Measurements from ENCODE around the gene USF2. TPM values are rescaled to one million over a fixed set of nuclear protein-coding genes. Genes with fewer than 3 reads are reported as not detected.

USF2 gene
- total RNA-seq, 1 donor from 2014 or later = 137 TPM

DNA sequence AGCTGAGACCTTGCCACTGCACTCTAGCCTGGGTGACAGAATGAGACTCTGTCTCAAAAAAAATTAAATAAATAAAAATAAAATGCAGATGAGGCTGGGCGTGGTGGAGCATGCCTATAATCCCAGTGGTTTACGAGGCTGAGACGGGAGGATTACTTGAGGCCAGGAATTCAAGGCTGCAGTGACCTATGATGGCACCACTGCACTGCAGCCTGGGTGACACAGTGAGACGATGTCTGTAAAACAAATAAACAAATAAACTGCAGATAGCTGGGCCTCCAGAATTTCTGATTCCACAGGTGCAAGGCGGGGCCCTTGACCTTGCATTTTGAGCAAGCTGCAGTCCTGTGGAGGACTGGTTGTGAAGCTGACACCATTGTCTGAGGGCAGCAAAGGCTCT is 20.1 kb downstream of the USF2 start:
- TF ChIP-seq, protein P1, sequence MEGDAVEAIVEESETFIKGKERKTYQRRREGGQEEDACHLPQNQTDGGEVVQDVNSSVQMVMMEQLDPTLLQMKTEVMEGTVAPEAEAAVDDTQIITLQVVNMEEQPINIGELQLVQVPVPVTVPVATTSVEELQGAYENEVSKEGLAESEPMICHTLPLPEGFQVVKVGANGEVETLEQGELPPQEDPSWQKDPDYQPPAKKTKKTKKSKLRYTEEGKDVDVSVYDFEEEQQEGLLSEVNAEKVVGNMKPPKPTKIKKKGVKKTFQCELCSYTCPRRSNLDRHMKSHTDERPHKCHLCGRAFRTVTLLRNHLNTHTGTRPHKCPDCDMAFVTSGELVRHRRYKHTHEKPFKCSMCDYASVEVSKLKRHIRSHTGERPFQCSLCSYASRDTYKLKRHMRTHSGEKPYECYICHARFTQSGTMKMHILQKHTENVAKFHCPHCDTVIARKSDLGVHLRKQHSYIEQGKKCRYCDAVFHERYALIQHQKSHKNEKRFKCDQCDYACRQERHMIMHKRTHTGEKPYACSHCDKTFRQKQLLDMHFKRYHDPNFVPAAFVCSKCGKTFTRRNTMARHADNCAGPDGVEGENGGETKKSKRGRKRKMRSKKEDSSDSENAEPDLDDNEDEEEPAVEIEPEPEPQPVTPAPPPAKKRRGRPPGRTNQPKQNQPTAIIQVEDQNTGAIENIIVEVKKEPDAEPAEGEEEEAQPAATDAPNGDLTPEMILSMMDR (IDR thresholded peaks at IDR 0.05; ENCODE audit: unreplicated experiment) = no peak
- Mint-ChIP-seq H3K27ac (no peak overlapping the region), H3K4me1 (peaks cover 32% of the 10 kb centered on the region), H3K36me3 (no peaks in the 10 kb centered on the region), H3K9me3 (no peaks in the 10 kb centered on the region), H3K4me3 (no peak overlapping the region), H3K27me3 (ENCODE audit: low read depth) (no peaks in the 10 kb centered on the region)
- DNase-seq (ENCODE audit: low spot score in 2 of 2, unreplicated experiment in 2 of 2) = no peak

DNA sequence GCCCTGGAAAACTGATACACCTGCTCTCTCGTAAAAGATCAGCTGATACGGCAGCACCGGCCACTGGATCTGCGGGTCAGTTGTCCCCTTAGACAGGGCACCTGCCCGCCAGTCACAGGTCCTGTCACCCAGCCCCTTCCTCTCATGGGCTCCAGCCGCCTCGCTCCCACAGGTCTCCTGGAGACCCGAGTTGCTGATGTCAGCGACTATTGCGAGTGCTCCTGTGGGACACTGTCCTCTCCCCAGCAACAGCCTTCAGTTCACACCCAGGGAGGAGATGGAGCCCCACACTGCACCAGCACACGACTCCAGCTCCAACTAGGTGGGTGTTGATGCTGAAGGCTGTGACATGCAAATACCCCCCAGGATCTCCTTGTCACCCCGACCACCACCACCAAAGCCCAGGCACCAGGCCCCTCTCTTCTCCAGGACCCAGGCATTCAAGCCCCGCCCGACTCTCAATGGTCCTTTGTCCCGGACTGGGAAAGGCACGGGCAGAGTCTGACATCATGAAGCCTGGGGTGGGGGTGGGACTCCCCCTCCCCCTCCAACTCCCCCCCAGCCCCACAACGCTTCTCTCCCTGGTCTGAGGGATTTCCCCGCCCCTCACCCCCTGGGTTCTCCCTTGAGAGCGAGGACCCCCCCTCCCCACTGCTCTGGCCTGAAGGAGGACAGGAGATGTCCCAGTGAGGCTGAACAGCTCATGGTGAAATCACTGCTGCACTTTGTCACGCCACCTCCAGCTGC is 21.8 kb downstream of the USF2 start:
- H3K4me3 Mint-ChIP-seq = no peak overlapping the region
- no peak overlapping the region for H3K27ac Mint-ChIP-seq
- H3K9me3 Mint-ChIP-seq = no peaks in the 10 kb centered on the region

DNA sequence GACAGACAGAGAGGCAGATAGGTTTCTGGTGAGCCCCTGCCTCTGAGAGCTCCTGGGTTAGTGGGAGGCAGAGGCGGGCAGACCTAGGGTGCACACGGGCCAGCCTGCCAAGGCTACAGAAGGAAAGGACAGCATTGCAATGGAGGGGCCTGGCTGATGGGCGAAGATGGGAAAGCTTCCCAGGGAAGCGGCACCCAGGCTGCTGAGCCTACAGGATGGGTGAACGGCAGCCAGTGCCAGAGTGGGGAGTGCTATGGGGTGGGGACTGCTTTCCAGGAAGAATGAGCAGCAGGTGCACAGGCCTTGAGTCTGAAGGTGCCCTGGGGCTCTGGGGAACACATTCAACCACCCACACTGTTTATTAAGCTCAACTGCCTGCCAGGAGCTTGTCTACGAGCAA is 22.5 kb downstream of the USF2 start:
- TF ChIP-seq, protein P1 (IDR thresholded peaks at IDR 0.05; ENCODE audit: unreplicated experiment) = no peak
- Mint-ChIP-seq H3K27me3 (ENCODE audit: low read depth) (no peaks in the 10 kb centered on the region), H3K27ac (no peak overlapping the region), H3K9me3 (no peaks in the 10 kb centered on the region), H3K4me3 (no peak overlapping the region), H3K36me3 (no peaks in the 10 kb centered on the region), H3K4me1 (peaks cover 35% of the 10 kb centered on the region)
- DNase-seq (ENCODE audit: low spot score in 2 of 2, unreplicated experiment in 2 of 2) = no peak

More for the DNA sequence above, 21.8 kb downstream of the USF2 start:
- TF ChIP-seq, protein P1 (IDR thresholded peaks at IDR 0.05; ENCODE audit: unreplicated experiment) = no peak
- no peak for DNase-seq (ENCODE audit: low spot score in 2 of 2, unreplicated experiment in 2 of 2)
- Mint-ChIP-seq H3K36me3 (no peaks in the 10 kb centered on the region), H3K27me3 (ENCODE audit: low read depth) (no peaks in the 10 kb centered on the region), H3K4me1 (peaks cover 35% of the 10 kb centered on the region)

DNA sequence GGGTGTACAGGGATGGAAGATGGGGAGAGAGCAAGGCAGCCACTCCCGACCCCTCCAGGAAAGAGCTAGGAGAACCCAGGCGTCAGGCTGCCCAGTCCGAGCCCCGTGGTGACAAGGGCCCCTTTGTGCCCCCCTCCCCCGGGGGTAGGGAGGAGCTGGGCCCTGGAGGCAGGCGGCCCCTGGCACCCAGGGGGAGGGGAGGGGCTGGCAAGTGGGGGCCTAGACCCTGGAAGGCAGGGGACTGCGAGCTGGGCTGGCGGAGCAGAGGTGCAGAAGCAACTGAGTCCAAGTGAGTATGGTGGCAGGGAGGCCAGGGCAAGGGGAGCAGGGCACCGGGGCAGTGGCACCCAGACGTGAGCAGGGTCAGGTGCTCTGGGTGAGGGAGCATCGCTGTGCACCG is 23.2 kb downstream of the USF2 start, which contains the start of gene MAG:
Gene MAG (plus strand): TSS at position 246 of the 400 bp plus-strand sequence. CDS start 3,248 bp downstream, outside the sequence.
- Mint-ChIP-seq H3K27me3 (ENCODE audit: low read depth) (no peaks in the 10 kb centered on the region), H3K4me3 (no peak within 1 kb of the TSS), H3K27ac (no peak within 1 kb of the TSS), H3K9me3 (no peaks in the 10 kb centered on the region), H3K36me3 (no peaks in the 10 kb centered on the region), H3K4me1 (peaks cover 35% of the 10 kb centered on the region)
- DNase-seq (ENCODE audit: low spot score in 2 of 2, unreplicated experiment in 2 of 2) = no peak
- TF ChIP-seq, protein P1 (IDR thresholded peaks at IDR 0.05; ENCODE audit: unreplicated experiment) = no peak

DNA sequence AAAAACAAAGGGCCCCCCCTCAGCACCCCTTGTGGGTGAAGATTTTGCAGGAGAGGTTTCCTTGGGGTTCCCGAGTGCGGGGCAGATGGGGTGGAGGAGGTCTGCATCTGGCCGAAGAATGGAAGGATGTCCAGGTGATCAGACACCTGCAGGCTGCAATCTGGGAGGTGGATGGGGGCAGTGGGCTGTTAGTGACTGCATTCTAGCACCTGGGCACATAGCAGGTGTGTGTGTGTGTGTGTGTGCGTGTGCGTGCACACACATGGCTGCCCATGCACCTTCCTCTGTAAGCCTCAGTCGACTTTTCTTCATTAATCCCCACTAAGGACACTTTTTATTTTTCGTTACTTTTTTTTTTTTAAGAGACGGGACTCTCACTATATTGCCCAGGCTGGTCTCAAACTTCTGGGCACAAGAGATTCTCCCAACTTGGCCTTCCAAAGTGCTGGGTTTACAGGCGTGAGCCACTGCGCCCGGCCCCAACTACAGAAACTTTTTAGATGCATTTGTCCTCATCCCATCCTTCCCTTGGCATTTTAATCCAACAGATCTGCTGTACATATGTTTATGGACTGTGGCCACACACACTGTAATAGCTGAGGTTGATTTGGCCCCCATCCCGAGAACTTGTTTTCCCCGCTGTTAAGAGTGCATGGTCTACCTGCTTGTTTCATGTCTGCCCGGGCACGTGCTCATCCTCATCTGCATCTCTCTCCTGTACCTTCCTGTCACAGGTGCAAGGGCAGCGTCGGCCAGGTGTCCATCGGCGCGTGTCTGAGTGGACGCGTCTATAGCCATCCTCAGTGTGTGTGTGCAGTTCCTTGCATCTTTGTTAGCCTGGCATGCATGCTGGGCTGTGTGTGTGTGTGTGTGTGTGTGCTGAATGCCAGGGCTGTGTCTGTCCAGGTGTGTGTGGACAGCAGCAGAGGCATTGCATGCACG is 23.9 kb downstream of the USF2 start:
- no peaks in the 10 kb centered on the region for H3K36me3 Mint-ChIP-seq
- H3K27ac Mint-ChIP-seq = no peak overlapping the region
- H3K9me3 Mint-ChIP-seq = no peaks in the 10 kb centered on the region
- DNase-seq (ENCODE audit: low spot score in 2 of 2, unreplicated experiment in 2 of 2) = no peak
- no peak overlapping the region for H3K4me3 Mint-ChIP-seq
- peaks cover 35% of the 10 kb centered on the region for H3K4me1 Mint-ChIP-seq
- no peaks in the 10 kb centered on the region for H3K27me3 Mint-ChIP-seq (ENCODE audit: low read depth)
- TF ChIP-seq, protein P1 (IDR thresholded peaks at IDR 0.05; ENCODE audit: unreplicated experiment) = no peak

Data from mesothelial cell of epicardium (in vitro differentiated cells).